NCI-H128 (cell line): Measurements from ENCODE around the gene PRXL2B.

Source experiments
- DNase-seq: peaks from one replicate; lab custom pipeline; 2025; ENCODE audit not compliant: unreplicated experiment; lab: John Stamatoyannopoulos, UW

Gene PRXL2B

GRCh38 chr1:2584686-2585317 is 1.8 kb upstream of the PRXL2B start:
- no peak for DNase-seq

GRCh38 chr1:2585318-2586092 is 1.1 kb upstream of the PRXL2B start:
- DNase-seq = no peak

- no peak for DNase-seq
These were observed 688 bp downstream of the PRXL2B start for GRCh38 chr1:2587071-2587859.

- DNase-seq = no peak
These were observed 1.4 kb downstream of the PRXL2B start for GRCh38 chr1:2587860-2588571.

- DNase-seq = no peak
These were observed 2.3 kb downstream of the PRXL2B start for GRCh38 chr1:2588661-2589430.

GRCh38 chr1:2589431-2590232 is 3.1 kb downstream of the PRXL2B start:
- no peak for DNase-seq

- no peak for DNase-seq
These were observed 3.9 kb downstream of the PRXL2B start for GRCh38 chr1:2590233-2591141.

GRCh38 chr1:2591233-2591580 is 4.6 kb downstream of the PRXL2B start:
- DNase-seq = no peak

GRCh38 chr1:2591581-2592261 is 5.1 kb downstream of the PRXL2B start:
- no peak for DNase-seq

- DNase-seq = no peak
These were observed 6.1 kb downstream of the PRXL2B start for GRCh38 chr1:2592672-2593071.

- no peak for DNase-seq
These were observed 6.8 kb downstream of the PRXL2B start for GRCh38 chr1:2593251-2593878.

GRCh38 chr1:2594001-2594640 is 7.5 kb downstream of the PRXL2B start:
- no peak for DNase-seq

GRCh38 chr1:2594641-2595131 is 8.1 kb downstream of the PRXL2B start:
- DNase-seq = no peak

GRCh38 chr1:2595261-2595811 is 8.8 kb downstream of the PRXL2B start:
- DNase-seq = no peak

- no peak for DNase-seq
These were observed 9.4 kb downstream of the PRXL2B start for GRCh38 chr1:2595812-2596529.
